ENCODE measurements around the gene NSD1.

DNA sequence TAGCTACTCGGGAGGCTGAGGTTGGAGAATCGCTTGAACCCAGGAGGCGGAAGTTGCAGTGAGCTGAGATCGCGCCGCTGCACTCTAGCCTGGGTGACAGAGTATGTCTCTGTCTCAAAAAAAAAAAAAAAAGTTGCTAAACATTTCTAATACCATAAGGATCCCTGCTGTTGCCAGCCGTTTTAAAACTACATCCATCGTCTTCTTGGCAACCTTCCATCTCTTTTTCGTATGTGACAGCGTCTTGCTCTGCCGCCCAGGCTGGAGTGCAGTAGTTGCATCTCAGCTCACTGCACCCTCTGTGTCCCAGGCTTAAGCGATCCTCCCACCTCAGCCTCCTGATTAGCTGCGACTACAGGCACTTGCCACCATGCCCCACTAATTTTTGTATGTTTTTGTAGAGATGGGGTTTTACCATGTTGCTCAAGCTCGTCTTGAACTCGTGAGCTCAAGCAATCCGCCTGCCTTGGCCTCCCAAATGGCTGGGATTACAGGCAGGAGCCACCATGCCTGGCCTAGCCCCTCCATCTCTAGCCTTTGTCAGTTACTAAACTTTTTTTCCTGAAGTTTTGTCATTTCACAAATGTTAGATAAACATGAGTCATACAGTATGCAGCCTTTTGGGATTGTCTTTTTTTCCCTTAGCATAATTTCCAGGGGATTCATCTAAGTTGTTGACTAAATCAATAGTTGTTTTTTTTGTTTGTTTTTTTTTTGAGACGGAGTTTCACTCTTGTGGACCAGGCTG is 13.5 kb downstream of the NSD1 start:
- TF ChIP-seq YY1 (IDR thresholded peaks at IDR 0.05; ENCODE audit: low read depth) (no peak), CEBPB (IDR thresholded peaks at IDR 0.05) (no peak)
- TF ChIP-seq, protein P1, sequence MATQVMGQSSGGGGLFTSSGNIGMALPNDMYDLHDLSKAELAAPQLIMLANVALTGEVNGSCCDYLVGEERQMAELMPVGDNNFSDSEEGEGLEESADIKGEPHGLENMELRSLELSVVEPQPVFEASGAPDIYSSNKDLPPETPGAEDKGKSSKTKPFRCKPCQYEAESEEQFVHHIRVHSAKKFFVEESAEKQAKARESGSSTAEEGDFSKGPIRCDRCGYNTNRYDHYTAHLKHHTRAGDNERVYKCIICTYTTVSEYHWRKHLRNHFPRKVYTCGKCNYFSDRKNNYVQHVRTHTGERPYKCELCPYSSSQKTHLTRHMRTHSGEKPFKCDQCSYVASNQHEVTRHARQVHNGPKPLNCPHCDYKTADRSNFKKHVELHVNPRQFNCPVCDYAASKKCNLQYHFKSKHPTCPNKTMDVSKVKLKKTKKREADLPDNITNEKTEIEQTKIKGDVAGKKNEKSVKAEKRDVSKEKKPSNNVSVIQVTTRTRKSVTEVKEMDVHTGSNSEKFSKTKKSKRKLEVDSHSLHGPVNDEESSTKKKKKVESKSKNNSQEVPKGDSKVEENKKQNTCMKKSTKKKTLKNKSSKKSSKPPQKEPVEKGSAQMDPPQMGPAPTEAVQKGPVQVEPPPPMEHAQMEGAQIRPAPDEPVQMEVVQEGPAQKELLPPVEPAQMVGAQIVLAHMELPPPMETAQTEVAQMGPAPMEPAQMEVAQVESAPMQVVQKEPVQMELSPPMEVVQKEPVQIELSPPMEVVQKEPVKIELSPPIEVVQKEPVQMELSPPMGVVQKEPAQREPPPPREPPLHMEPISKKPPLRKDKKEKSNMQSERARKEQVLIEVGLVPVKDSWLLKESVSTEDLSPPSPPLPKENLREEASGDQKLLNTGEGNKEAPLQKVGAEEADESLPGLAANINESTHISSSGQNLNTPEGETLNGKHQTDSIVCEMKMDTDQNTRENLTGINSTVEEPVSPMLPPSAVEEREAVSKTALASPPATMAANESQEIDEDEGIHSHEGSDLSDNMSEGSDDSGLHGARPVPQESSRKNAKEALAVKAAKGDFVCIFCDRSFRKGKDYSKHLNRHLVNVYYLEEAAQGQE (IDR thresholded peaks at IDR 0.05; ENCODE audit: low read depth), result no peak
